Subcutaneous adipose tissue (tissue), 4 donors: ENCODE measurements around the gene MXD3. TPM values are rescaled to one million over a fixed set of nuclear protein-coding genes. Genes with fewer than 3 reads are reported as not detected.

Source experiments
- total RNA-seq, 4 donors: library from RNA; depleted of rRNA; stranded (reverse); fragments of >200 nt; gene quantifications; one replicate each; pipeline ENCODE4 v1.1.0, GENCODE V29; 2016
- TF ChIP-seq, protein P1 (sequence below): fragments of 450-650 bp; IDR thresholded peaks from one replicate; pipeline ENCODE4 v1.5.1; 2016; ENCODE audit warnings: low read depth, mild to moderate bottlenecking, control low read depth, antibody characterized with exemption, moderate library complexity

Gene MXD3
- total RNA-seq, 4 donors from 2014 or later: 0.82 to 13.0 (median 6.7) TPM

DNA sequence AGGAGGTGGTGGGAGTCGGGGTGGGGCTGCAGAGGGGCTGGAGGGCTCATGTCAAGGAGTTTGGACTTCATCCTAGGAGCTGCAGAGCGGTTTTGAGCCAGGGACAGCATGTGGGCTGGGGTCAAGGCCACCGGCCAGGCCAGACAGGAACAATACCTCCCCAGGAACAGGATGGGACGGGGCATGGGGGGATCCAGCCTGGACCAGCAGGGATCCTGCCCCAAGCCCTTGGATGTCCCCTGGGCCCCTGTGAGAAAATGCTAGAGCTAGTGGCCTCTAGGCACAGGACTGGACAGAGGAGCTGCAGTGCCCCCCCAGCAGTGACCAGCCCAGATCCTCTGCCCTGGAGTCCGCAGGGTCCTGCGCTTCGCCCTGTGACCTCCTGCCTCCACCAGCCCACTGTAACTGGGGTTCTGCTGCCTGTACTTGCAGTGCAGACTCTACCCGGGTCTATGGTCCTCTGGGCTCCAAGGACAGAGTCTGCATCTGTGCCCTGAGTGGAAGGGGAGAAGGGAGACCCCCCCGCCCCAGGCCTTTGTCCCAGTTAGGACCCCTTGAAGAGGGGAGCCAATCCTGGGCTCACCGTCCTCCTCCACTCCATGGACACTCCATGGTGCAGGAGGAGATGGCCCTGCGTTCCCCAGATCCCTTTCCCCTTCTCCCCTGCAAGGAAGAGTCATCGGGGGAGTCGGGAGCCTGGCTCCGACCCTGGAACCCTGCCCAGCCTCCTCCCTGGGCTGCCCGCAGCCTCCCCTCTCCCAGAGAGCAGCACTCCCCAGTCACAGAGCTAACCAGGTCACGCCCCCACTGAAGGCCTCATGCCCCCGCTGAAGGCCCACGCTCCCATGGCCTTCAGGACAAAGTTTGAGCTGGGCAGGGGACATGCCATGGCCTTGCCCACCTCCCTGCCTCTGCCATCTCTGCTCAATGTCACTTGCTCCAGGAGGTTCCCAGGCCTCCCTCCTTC, 3.0 kb upstream of the MXD3 start:
- TF ChIP-seq, protein P1, sequence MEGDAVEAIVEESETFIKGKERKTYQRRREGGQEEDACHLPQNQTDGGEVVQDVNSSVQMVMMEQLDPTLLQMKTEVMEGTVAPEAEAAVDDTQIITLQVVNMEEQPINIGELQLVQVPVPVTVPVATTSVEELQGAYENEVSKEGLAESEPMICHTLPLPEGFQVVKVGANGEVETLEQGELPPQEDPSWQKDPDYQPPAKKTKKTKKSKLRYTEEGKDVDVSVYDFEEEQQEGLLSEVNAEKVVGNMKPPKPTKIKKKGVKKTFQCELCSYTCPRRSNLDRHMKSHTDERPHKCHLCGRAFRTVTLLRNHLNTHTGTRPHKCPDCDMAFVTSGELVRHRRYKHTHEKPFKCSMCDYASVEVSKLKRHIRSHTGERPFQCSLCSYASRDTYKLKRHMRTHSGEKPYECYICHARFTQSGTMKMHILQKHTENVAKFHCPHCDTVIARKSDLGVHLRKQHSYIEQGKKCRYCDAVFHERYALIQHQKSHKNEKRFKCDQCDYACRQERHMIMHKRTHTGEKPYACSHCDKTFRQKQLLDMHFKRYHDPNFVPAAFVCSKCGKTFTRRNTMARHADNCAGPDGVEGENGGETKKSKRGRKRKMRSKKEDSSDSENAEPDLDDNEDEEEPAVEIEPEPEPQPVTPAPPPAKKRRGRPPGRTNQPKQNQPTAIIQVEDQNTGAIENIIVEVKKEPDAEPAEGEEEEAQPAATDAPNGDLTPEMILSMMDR: no peak

DNA sequence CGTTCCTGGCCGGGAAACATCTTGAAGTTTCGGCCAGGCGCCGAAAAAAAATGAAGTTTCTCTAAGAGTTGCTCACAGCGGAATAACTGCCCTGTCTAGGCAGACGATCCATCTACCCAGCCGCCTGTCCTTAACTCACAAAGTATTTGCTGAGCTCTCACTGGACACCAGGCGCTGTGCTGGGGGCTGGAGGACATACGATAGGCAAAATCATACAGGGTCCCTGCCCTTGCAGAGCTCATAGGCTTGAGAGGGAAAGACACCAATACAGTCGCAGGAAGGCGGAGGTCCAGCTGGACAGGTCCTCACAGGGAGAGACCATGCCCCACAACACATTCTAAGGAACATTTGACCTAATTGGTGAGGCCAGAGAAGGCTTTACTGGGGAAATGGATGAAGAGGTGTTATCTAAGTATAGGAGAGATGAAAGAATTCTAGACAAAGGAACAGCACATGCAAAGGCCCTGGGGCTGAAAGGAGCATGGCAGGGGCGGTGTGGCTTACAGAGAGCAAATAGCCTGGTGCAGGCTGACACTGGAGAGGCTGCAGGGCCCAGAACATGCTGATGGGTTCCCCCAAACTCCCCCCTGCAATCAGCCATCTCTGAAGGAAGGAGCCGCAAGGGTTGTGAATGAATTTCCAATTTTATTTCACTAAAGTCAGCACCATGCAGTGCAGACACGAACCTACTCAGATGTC, 2.0 kb upstream of the MXD3 start:
- TF ChIP-seq, protein P1: no peak

DNA sequence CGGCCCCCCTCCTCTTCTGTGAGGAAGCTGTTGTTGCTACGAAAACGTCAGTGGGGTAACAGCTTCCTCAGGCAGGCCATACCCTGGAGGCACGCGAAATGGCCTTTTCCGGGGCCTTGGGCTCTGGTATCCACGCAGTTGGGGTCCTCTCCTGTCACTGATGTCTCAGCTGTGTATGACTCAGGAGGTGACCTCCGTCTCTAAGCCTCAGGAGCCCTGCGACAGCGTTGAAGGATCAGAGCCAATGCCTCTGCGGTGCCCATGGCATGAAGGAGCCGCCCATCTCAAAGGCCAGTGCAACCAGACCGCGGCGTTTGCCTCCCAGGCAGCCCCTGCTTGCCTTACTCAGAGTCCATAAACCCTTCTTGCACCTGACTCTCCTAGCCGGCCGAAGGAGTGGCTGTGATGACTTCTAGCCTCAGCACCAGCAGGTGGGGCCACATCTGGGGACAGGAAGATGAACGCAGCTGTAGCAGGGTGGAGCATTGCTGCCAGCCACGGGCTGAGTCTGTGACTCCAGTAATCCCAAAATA, 1.0 kb upstream of the MXD3 start:
- TF ChIP-seq, protein P1: no peak

DNA sequence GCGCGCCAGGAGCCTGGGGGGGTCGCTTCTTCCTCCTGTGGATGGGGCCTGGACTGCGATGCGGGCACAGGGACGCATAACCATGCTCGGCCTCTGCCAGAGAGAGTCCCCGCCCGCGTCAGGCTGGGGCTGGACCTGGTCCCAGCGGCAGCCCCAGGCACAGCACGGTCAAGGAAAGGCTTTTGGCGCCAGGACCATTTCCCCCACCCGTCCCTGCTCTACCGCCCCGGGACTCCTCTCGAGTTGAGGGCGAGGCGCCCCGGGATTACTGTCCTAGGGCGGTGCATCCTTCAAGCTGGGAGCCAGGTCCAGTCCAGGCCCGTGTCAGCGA, 341 bp downstream of the MXD3 start:
- TF ChIP-seq, protein P1: no peak

DNA sequence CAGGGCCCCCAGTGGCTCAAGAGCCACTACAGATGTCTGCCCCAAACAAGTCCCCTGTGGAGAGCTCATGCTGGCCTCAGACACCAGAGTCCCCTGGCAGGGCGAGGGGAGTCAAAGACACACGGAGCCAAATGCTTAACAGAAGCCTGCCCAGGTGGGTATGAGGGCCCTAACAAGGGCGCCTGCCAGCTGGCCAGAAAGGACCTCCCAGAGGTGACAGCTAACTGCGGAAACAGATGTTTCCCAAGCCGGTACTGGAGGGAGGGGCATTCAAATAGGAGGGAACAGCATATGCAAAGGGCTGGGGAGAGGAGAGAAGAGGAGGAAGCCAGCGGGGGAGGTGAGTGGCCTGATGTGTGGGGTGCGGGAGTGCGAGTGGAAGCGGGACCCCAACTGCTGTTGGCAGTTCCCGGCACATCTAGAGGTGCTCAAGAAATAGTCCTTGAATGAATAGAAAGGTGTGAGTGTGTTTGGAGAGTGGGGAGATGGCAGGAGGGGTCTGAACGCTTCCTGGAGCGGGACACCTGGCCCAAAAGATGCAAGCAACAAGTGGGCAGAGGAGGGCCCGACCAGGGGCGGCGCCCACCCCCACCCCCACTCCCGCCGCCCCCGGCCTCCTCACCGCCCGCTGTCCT, 824 bp downstream of the MXD3 start:
- TF ChIP-seq, protein P1: no peak

DNA sequence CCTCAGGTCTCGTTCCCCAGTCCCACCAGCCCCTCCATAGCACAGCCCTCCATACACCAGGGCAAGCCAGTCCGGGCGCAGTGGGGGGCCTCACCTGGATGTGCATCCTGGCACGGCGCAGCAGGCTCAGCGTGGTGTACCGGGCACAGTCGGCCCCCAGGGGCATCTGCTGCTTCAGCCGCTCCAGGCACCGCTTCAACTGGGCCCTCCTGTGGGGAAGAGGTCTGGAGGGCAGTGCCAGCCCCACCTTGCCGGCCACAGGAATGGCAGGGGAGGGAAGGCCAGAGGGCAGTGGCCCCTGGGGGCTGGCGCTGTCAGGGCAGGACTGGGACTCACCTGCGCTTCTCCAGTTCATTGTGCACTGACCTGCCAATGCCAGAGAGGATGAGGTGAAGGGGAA, 1.4 kb downstream of the MXD3 start:
- TF ChIP-seq, protein P1: no peak
